ENCODE results near the gene FNDC10.

The FNDC10 gene

DNA sequence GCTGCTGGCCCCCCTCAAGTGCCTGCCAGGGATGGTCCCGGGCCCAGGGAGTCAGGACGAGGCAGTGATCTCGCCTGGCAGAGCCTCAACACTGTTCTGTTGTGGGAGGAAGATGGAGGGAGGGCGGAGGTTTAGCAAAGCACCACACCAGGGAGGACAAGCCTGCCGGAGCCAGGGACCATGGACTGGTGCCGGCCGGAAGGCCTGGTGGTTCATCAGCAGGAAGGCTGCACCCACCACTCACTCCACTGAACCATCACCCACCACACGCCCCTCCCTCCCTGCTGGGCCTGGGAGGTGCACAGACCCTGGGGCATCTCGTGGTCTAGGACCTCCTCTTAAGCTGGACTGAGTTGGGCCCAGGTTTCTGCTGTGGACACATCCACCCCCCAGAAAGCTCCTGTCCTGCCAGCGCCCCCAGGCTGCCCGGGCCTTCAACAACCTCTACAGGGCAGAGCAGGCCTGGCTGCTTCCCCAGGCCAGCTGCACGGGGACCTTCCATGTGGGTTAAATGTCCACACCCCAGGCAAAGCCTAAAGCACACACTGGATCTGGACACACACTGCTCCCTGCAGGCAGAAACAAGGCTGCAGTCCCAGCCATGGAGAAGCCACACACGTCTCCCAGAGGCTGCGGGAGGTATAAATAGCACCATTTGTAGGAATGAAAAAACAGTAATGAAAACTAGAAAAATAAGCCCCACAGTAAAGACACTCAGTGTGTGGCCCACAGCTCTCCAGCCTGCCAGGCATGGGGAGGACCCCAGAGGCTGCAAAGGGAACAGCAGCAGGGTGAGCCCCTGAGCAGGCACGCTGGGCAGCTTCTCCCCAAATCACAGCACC is 49.1 kb downstream of the FNDC10 start:
- TF ChIP-seq SUZ12 (IDR thresholded peaks at IDR 0.05; ENCODE audit: extremely low read depth, insufficient read depth, insufficient read length) (no peak), ZNF274 (IDR thresholded peaks at IDR 0.05; ENCODE audit: low read depth, low read length) (no peak), YY1 (IDR thresholded peaks at IDR 0.05; ENCODE audit: insufficient read depth, insufficient read length) (no peak)
- Histone ChIP-seq H3K9me3 (ENCODE audit: insufficient read depth, low read length) (no peaks in the 10 kb centered on the region), H3K27me3 (ENCODE audit: insufficient read depth, insufficient read length) (no peaks in the 10 kb centered on the region), H3K4me1 (ENCODE audit: insufficient read depth, insufficient read length) (peaks cover 20% of the 10 kb centered on the region), H3K36me3 (ENCODE audit: insufficient read depth, insufficient read length, low read length) (peaks cover 74% of the 10 kb centered on the region), H3K4me3 (ENCODE audit: insufficient read length, low read depth) (no peak overlapping the region), H3K9ac (ENCODE audit: insufficient read length, low read depth) (no peak overlapping the region)
- no peak for DNase-seq (ENCODE audit: low read depth, low spot score)

DNA sequence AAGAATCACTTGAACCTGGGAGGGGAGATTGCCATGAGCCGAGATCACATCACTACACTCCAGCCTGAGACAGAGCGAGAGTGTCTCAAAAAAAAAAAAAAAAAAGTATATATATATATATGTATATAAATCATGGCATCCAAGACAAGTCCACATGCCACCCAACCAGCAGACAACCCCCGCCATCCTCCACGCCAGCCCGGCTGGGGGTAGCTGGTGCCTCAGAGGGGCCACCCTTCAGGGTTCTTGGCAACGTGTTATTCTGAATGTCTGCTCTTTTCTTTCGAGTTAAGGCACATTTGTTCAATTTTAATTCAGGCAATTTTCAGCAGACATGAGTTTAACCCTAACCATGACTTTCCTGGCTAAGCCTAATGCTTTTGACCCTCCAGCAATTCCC is 49.8 kb downstream of the FNDC10 start:
- Histone ChIP-seq H3K9me3 (ENCODE audit: insufficient read depth, low read length) (no peaks in the 10 kb centered on the region), H3K4me1 (ENCODE audit: insufficient read depth, insufficient read length) (peaks cover 20% of the 10 kb centered on the region), H3K4me3 (ENCODE audit: insufficient read length, low read depth) (no peak overlapping the region), H3K27me3 (ENCODE audit: insufficient read depth, insufficient read length) (no peaks in the 10 kb centered on the region), H3K9ac (ENCODE audit: insufficient read length, low read depth) (no peak overlapping the region), H3K36me3 (ENCODE audit: insufficient read depth, insufficient read length, low read length) (peaks cover 73% of the 10 kb centered on the region)
- TF ChIP-seq ZNF274 (IDR thresholded peaks at IDR 0.05; ENCODE audit: low read depth, low read length) (no peak), YY1 (IDR thresholded peaks at IDR 0.05; ENCODE audit: insufficient read depth, insufficient read length) (no peak), SUZ12 (IDR thresholded peaks at IDR 0.05; ENCODE audit: extremely low read depth, insufficient read depth, insufficient read length) (no peak)
- no peak for DNase-seq (ENCODE audit: low read depth, low spot score)

DNA sequence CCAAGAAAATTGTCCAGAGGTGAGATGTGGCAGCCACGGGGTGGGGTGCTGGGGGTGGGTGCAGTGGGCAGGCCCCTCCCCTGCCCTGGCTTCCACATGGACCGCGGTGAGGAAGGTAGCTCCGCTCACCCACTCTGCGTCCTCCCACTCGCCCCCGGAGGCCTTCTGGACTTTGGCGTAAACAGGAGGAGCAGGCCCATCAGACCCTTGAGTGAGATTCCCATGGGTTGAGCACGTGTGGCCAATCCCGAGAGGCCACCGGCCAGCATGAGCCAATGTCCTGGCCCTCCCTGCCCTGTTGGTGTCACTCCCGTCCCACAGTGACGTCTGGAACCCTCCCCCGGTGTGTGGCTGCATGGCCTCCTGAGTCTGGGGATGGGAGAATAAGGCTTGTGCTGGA is 51.3 kb downstream of the FNDC10 start:
- Histone ChIP-seq H3K36me3 (ENCODE audit: insufficient read depth, insufficient read length, low read length) (peaks cover 70% of the 10 kb centered on the region), H3K9me3 (ENCODE audit: insufficient read depth, low read length) (no peaks in the 10 kb centered on the region), H3K4me3 (ENCODE audit: insufficient read length, low read depth) (no peak overlapping the region), H3K4me1 (ENCODE audit: insufficient read depth, insufficient read length) (peaks cover 16% of the 10 kb centered on the region), H3K9ac (ENCODE audit: insufficient read length, low read depth) (no peak overlapping the region), H3K27me3 (ENCODE audit: insufficient read depth, insufficient read length) (no peaks in the 10 kb centered on the region)
- no peak for DNase-seq (ENCODE audit: low read depth, low spot score)
- no peak for TF ChIP-seq ZNF274 (IDR thresholded peaks at IDR 0.05; ENCODE audit: low read depth, low read length)
- TF ChIP-seq YY1 (IDR thresholded peaks at IDR 0.05; ENCODE audit: insufficient read depth, insufficient read length) = no peak
- TF ChIP-seq SUZ12 (IDR thresholded peaks at IDR 0.05; ENCODE audit: extremely low read depth, insufficient read depth, insufficient read length) = no peak
